Cardiac fibroblast (primary cell): ENCODE data around the gene ARHGEF6.
A peak's percentile ranks its signal among the peaks of the same experiment; 100 is the strongest.

Experiments
- DNase-seq, 2 donors: peaks; one replicate each; pipeline versions ENCODE4 v3.0.0 to v3.0.0-alpha.2; 2010; ENCODE audit warnings: low read depth in 2 of 2
- H3K4me3 ChIP-seq, 2 donors: replicated peaks in 1 of 2; 1 replicate in 1 of 2; 2 replicates in 1 of 2; pipeline ENCODE4 v1.5.1; 2011; ENCODE audit warnings: low read depth in 2 of 2, low read length in 2 of 2, mild to moderate bottlenecking in 2 of 2, moderate library complexity in 1 of 2
- CTCF ChIP-seq: IDR thresholded peaks from one replicate; pipeline ENCODE4 v1.5.1; 2011; ENCODE audit warnings: low read depth, mild to moderate bottlenecking, low read length, inconsistent platforms

The ARHGEF6 gene

GRCh38 chrX:136736690-136737089, 44.0 kb downstream of the ARHGEF6 start:
- no peak for DNase-seq
- no peak for TF ChIP-seq CTCF
- no peak overlapping the region for H3K4me3 ChIP-seq

GRCh38 chrX:136735601-136736000, 45.1 kb downstream of the ARHGEF6 start:
- no peak for TF ChIP-seq CTCF
- peak in 1 of 2 donors; percentile 4 for DNase-seq
- H3K4me3 ChIP-seq: no peak overlapping the region

GRCh38 chrX:136733613-136734012, 47.1 kb downstream of the ARHGEF6 start:
- H3K4me3 ChIP-seq: no peak overlapping the region
- TF ChIP-seq CTCF: no peak
- DNase-seq: no peak

GRCh38 chrX:136731798-136732197, 48.9 kb downstream of the ARHGEF6 start:
- DNase-seq: no peak
- H3K4me3 ChIP-seq: no peak overlapping the region
- TF ChIP-seq CTCF: no peak

- peak; percentile 3 to 7 for DNase-seq
- no peak for TF ChIP-seq CTCF
Measured at GRCh38 chrX:136731207-136731782, 49.4 kb downstream of the ARHGEF6 start.

GRCh38 chrX:136728393-136728792, 52.3 kb downstream of the ARHGEF6 start:
- H3K4me3 ChIP-seq: no peak overlapping the region
- no peak for TF ChIP-seq CTCF
- DNase-seq: no peak

More at GRCh38 chrX:136731207-136731782, 49.4 kb downstream of the ARHGEF6 start:
- no peak overlapping the region for H3K4me3 ChIP-seq
